HepG2 (cell line): ENCODE data around the gene MAPK6. TPM values are rescaled to one million over a fixed set of nuclear protein-coding genes. Genes with fewer than 3 reads are reported as not detected.

ENCODE experiments used
- CCDC6 ChIP-seq: sonication (generic); formaldehyde crosslinking; IDR thresholded peaks from 2 replicates; pipeline ENCODE4 v1.8.1; 2022; ENCODE audit warnings: mild to moderate bottlenecking, missing genetic modification reagents, moderate library complexity
- EHMT2 ChIP-seq: fragments of 200-600 bp; sonication (generic); IDR thresholded peaks from 2 replicates; pipeline ENCODE4 v1.7.0; 2017; ENCODE audit warnings: antibody characterized with exemption, low read depth, low read length, borderline replicate concordance
- NRL ChIP-seq: sonication (generic); formaldehyde crosslinking; IDR thresholded peaks from 2 replicates; pipeline ENCODE4 v1.5.0; 2020; ENCODE audit warnings: missing genetic modification reagents, mild to moderate bottlenecking, moderate library complexity, borderline replicate concordance
- PAX8 ChIP-seq: sonication (generic); formaldehyde crosslinking; IDR thresholded peaks from 2 replicates; pipeline ENCODE4 v1.8.0; 2022; ENCODE audit warnings: mild to moderate bottlenecking, missing genetic modification reagents, borderline replicate concordance
- SATB2 ChIP-seq: sonication (generic); formaldehyde crosslinking; IDR thresholded peaks from 2 replicates; pipeline ENCODE4 v1.5.0; 2020; ENCODE audit warnings: missing genetic modification reagents
- TCF12 ChIP-seq, 2 experiments: fragments of 450-650 bp in 1 of 2; sonication (generic) in 1 of 2; formaldehyde crosslinking in 1 of 2; IDR thresholded peaks; 2 replicates each; pipeline versions ENCODE4 v1.6.1 to v1.8.0; 2017 to 2022; ENCODE audit warnings: antibody characterized with exemption in 1 of 2, mild to moderate bottlenecking in 1 of 2, missing genetic modification reagents in 1 of 2, moderate library complexity in 1 of 2
- ZBTB3 ChIP-seq: sonication (generic); formaldehyde crosslinking; IDR thresholded peaks from 2 replicates; pipeline ENCODE4 v1.4.0; 2020; ENCODE audit warnings: low read depth, mild to moderate bottlenecking, moderate library complexity, missing genetic modification reagents, borderline replicate concordance
- ZBTB7A ChIP-seq: sonication (generic); formaldehyde crosslinking; IDR thresholded peaks from 2 replicates; pipeline ENCODE4 v1.8.0; 2022; ENCODE audit warnings: mild to moderate bottlenecking, missing genetic modification reagents
- ZFP36 ChIP-seq: fragments of 150-350 bp; IDR thresholded peaks from 2 replicates; pipeline ENCODE4 v1.6.1; 2018; ENCODE audit warnings: borderline replicate concordance, low read length, low read depth; ENCODE audit not compliant: partially characterized antibody
- ZIK1 ChIP-seq: sonication (generic); formaldehyde crosslinking; IDR thresholded peaks from 2 replicates; pipeline ENCODE4 v1.5.0; 2020; ENCODE audit warnings: mild to moderate bottlenecking, low read depth, missing genetic modification reagents, borderline replicate concordance
- ZNF30 ChIP-seq: sonication (generic); formaldehyde crosslinking; IDR thresholded peaks from 2 replicates; pipeline ENCODE4 v1.5.0; 2020; ENCODE audit warnings: mild to moderate bottlenecking, missing genetic modification reagents
- ZNF33B ChIP-seq: sonication (generic); formaldehyde crosslinking; IDR thresholded peaks from 2 replicates; pipeline ENCODE4 v1.5.1; 2020; ENCODE audit warnings: mild to moderate bottlenecking, missing genetic modification reagents
- ZNF530 ChIP-seq: sonication (generic); formaldehyde crosslinking; IDR thresholded peaks from 2 replicates; pipeline ENCODE4 v1.5.0; 2020; ENCODE audit warnings: low read depth, mild to moderate bottlenecking, missing genetic modification reagents
- ZNF607 ChIP-seq: sonication (generic); formaldehyde crosslinking; IDR thresholded peaks from 2 replicates; pipeline ENCODE4 v1.5.1; 2020; ENCODE audit warnings: missing genetic modification reagents, mild to moderate bottlenecking, borderline replicate concordance
- ZNF749 ChIP-seq: sonication (generic); formaldehyde crosslinking; IDR thresholded peaks from 2 replicates; pipeline ENCODE4 v1.8.0; 2022; ENCODE audit warnings: mild to moderate bottlenecking, missing genetic modification reagents, moderate library complexity, borderline replicate concordance
- polyA plus RNA-seq, 8 experiments: library from polyadenylated mRNA; depleted of rRNA in 3 of 8; stranded (reverse) in 7 of 8; unstranded in 1 of 8; fragments of >200 nt; fragmentation: Illumina TruSeq in 4 of 8; extraction: Trizol in 4 of 8; gene quantifications; 2 replicates each; pipeline versions ENCODE4 v1.2.1 to v1.2.3, GENCODE V29; 2011 to 2016; ENCODE audit warnings: low read depth in 4 of 8, missing spikeins in 1 of 8, mixed read lengths in 1 of 8; ENCODE audit not compliant: insufficient read depth in 1 of 8
- total RNA-seq, 5 experiments: library from RNA; depleted of rRNA; stranded (reverse); fragments of >200 nt; fragmentation: Illumina TruSeq; extraction: Trizol; gene quantifications; 2 replicates each; pipeline ENCODE4 v1.2.3, GENCODE V29; 2016; ENCODE audit warnings: low read depth in 1 of 5
- TF ChIP-seq, protein P1 (sequence below): IDR thresholded peaks from 2 replicates; pipeline ENCODE4 v1.6.1; 2016; ENCODE audit warnings: low read depth, control low read depth
- TF ChIP-seq, protein P2 (sequence below): sonication (generic); formaldehyde crosslinking; IDR thresholded peaks from 2 replicates; pipeline ENCODE4 v1.4.0; 2020; ENCODE audit warnings: mild to moderate bottlenecking, missing genetic modification reagents
- TF ChIP-seq, protein P3 (sequence below): IDR thresholded peaks from 2 replicates; pipeline ENCODE4 v1.6.1; 2016

The MAPK6 gene
- total and polyA plus RNA-seq, 2 of the 13 experiments (the other 11 are each of a cell fraction or from before 2014, with no cell fraction given), result 89.5 to 99.7 TPM

DNA sequence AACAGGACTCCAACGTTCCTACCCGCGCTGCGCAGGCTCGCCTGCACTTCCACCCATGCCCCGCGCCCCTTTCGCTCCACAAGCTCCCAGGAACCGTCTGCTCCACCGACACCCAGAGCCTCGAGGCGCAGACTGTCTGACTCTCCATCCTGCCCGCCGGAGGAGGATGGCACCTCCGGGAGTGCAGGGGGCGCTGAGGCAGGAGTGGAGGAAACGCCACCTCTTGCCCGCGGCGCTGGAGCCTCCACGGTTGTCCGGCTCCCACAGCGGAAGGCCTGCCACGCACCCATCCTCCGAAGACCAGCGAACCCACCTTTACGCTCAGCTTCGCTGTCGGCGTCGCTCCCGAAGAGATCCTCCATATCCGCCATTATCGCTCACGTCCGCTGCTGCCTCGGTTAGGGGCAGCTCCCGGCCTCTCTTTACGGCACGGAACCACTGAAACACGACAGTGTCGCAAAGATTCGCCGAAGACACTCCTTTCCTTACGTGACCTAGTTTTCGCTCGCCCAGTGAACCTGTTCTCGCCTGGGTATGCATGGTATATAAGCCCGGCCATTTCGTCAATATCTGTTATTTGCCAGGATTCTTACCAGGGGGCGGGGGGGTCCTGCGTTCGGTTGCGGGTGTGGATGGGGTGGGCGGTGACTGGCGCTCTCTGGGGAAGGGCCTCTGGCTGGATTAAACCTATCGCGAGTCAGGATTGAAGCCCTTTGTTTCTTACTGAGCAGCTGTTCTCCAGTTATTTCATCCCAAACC is 47.5 kb upstream of the MAPK6 start, which contains the start of gene LEO1 (continued):
- TF ChIP-seq ZNF530 (CRISPR knock-in tag) (no peak), SATB2 (CRISPR knock-in tag) (peak; percentile 78; the same call in 1 of the 2 replicates), TCF12 (IDR thresholded peaks at IDR 0.05) (no peak), TCF12 (CRISPR knock-in tag; IDR thresholded peaks at IDR 0.05) (no peak), ZNF33B (no peak), NRL (CRISPR knock-in tag) (no peak; the same call in 1 of the 2 replicates), EHMT2 (no peak), ZIK1 (CRISPR knock-in tag) (no peak), ZNF607 (CRISPR knock-in tag) (peak; percentile 26; the same call in 1 of the 2 replicates), ZBTB7A (CRISPR knock-in tag) (peak; percentile 80), ZNF749 (CRISPR knock-in tag) (0 out of 2 replicates have a peak, but pooled peaks have one; percentile 30), CCDC6 (CRISPR knock-in tag) (no peak; the same call in 1 of the 2 replicates), PAX8 (no peak), ZBTB3 (CRISPR knock-in tag) (peak; percentile 68; the same call in 1 of the 2 replicates), ZFP36 (no peak), ZNF30 (CRISPR knock-in tag) (no peak)
- TF ChIP-seq, protein P1, sequence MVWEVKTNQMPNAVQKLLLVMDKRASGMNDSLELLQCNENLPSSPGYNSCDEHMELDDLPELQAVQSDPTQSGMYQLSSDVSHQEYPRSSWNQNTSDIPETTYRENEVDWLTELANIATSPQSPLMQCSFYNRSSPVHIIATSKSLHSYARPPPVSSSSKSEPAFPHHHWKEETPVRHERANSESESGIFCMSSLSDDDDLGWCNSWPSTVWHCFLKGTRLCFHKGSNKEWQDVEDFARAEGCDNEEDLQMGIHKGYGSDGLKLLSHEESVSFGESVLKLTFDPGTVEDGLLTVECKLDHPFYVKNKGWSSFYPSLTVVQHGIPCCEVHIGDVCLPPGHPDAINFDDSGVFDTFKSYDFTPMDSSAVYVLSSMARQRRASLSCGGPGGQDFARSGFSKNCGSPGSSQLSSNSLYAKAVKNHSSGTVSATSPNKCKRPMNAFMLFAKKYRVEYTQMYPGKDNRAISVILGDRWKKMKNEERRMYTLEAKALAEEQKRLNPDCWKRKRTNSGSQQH (CRISPR knock-in tag), result no peak
- TF ChIP-seq, protein P2, sequence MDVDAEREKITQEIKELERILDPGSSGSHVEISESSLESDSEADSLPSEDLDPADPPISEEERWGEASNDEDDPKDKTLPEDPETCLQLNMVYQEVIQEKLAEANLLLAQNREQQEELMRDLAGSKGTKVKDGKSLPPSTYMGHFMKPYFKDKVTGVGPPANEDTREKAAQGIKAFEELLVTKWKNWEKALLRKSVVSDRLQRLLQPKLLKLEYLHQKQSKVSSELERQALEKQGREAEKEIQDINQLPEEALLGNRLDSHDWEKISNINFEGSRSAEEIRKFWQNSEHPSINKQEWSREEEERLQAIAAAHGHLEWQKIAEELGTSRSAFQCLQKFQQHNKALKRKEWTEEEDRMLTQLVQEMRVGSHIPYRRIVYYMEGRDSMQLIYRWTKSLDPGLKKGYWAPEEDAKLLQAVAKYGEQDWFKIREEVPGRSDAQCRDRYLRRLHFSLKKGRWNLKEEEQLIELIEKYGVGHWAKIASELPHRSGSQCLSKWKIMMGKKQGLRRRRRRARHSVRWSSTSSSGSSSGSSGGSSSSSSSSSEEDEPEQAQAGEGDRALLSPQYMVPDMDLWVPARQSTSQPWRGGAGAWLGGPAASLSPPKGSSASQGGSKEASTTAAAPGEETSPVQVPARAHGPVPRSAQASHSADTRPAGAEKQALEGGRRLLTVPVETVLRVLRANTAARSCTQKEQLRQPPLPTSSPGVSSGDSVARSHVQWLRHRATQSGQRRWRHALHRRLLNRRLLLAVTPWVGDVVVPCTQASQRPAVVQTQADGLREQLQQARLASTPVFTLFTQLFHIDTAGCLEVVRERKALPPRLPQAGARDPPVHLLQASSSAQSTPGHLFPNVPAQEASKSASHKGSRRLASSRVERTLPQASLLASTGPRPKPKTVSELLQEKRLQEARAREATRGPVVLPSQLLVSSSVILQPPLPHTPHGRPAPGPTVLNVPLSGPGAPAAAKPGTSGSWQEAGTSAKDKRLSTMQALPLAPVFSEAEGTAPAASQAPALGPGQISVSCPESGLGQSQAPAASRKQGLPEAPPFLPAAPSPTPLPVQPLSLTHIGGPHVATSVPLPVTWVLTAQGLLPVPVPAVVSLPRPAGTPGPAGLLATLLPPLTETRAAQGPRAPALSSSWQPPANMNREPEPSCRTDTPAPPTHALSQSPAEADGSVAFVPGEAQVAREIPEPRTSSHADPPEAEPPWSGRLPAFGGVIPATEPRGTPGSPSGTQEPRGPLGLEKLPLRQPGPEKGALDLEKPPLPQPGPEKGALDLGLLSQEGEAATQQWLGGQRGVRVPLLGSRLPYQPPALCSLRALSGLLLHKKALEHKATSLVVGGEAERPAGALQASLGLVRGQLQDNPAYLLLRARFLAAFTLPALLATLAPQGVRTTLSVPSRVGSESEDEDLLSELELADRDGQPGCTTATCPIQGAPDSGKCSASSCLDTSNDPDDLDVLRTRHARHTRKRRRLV (CRISPR knock-in tag), result peak; percentile 86; the same call in 1 of the 2 replicates
- TF ChIP-seq, protein P3, sequence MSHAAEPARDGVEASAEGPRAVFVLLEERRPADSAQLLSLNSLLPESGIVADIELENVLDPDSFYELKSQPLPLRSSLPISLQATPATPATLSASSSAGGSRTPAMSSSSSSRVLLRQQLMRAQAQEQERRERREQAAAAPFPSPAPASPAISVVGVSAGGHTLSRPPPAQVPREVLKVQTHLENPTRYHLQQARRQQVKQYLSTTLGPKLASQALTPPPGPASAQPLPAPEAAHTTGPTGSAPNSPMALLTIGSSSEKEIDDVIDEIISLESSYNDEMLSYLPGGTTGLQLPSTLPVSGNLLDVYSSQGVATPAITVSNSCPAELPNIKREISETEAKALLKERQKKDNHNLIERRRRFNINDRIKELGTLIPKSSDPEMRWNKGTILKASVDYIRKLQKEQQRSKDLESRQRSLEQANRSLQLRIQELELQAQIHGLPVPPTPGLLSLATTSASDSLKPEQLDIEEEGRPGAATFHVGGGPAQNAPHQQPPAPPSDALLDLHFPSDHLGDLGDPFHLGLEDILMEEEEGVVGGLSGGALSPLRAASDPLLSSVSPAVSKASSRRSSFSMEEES (CRISPR knock-in tag), result no peak
